Fibroblast of pulmonary artery (primary cell): ENCODE data around the gene PDGFRB.
A peak's percentile ranks its signal among the peaks of the same experiment; 100 is the strongest.

ENCODE experiments used
- DNase-seq: peaks from one replicate; pipeline ENCODE4 v3.0.0-alpha.2; 2010; ENCODE audit warnings: low read depth
- H3K4me3 ChIP-seq: replicated peaks from 2 replicates; pipeline ENCODE4 v1.5.1; 2011; ENCODE audit warnings: low read depth, mild to moderate bottlenecking, control low read depth, low read length, moderate library complexity
- CTCF ChIP-seq: IDR thresholded peaks from 2 replicates; pipeline ENCODE4 v1.5.1; 2011; ENCODE audit warnings: mild to moderate bottlenecking, control low read depth, low read length, inconsistent platforms; ENCODE audit errors: missing control alignments

The PDGFRB gene

GRCh38 chr5:150182774-150183173, 27.1 kb upstream of the PDGFRB start:
- no peak for TF ChIP-seq CTCF

GRCh38 chr5:150181766-150182545, 26.3 kb upstream of the PDGFRB start:
- DNase-seq: no peak
- TF ChIP-seq CTCF: no peak

More at GRCh38 chr5:150182774-150183173, 27.1 kb upstream of the PDGFRB start:
- no peak for DNase-seq
- no peak overlapping the region for H3K4me3 ChIP-seq

GRCh38 chr5:150181027-150181426, 25.4 kb upstream of the PDGFRB start:
- no peak overlapping the region for H3K4me3 ChIP-seq
- TF ChIP-seq CTCF: no peak
- DNase-seq: no peak

More at GRCh38 chr5:150181766-150182545, 26.3 kb upstream of the PDGFRB start:
- H3K4me3 ChIP-seq: no peak overlapping the region

- H3K4me3 ChIP-seq: no peak overlapping the region
- peak; percentile 30 for DNase-seq
- TF ChIP-seq CTCF: no peak
Observed at GRCh38 chr5:150180241-150181026, 24.8 kb upstream of the PDGFRB start.

- no peak overlapping the region for H3K4me3 ChIP-seq
- TF ChIP-seq CTCF: no peak
- DNase-seq: no peak
Observed at GRCh38 chr5:150179019-150179620, 23.5 kb upstream of the PDGFRB start.

GRCh38 chr5:150178262-150178661, 22.6 kb upstream of the PDGFRB start:
- TF ChIP-seq CTCF: no peak
- H3K4me3 ChIP-seq: no peak overlapping the region
- no peak for DNase-seq
